ENCODE data around the gene GPR137B.
A peak's percentile ranks its signal among the peaks of the same experiment; 100 is the strongest.
"Not testable (repeated sequence)": the region's sequence is repeated elsewhere in the genome, so short reads cannot be mapped to it uniquely, and the experiment has no call there.

Gene GPR137B

GRCh38 chr1:236142253-236143103, at the start of gene GPR137B:
Gene GPR137B (plus strand): TSS chr1:236142539. CDS start chr1:236142623, 84 bp downstream.
- DNase-seq: no peak

- DNase-seq: no peak
Measured at GRCh38 chr1:236092899-236093298, 49.4 kb upstream of the GPR137B start.

GRCh38 chr1:236095705-236096520, 46.4 kb upstream of the GPR137B start:
- no peak for DNase-seq

GRCh38 chr1:236096660-236097482, 45.5 kb upstream of the GPR137B start:
- not testable (repeated sequence) for DNase-seq

GRCh38 chr1:236098267-236098666, 44.1 kb upstream of the GPR137B start:
- DNase-seq: no peak

- no peak for DNase-seq
Measured at GRCh38 chr1:236099355-236099974, 42.9 kb upstream of the GPR137B start.

- no peak for DNase-seq
Measured at GRCh38 chr1:236100799-236101198, 41.5 kb upstream of the GPR137B start.

- DNase-seq: no peak
Measured at GRCh38 chr1:236101233-236102200, 40.8 kb upstream of the GPR137B start.

GRCh38 chr1:236102611-236103010, 39.7 kb upstream of the GPR137B start:
- no peak for DNase-seq

- DNase-seq: no peak
Measured at GRCh38 chr1:236103059-236103458, 39.3 kb upstream of the GPR137B start.

- peak; percentile 12 for DNase-seq
Measured at GRCh38 chr1:236103646-236104218, 38.6 kb upstream of the GPR137B start.

- DNase-seq: no peak
Measured at GRCh38 chr1:236107121-236107907, 35.0 kb upstream of the GPR137B start.

- no peak for DNase-seq
Measured at GRCh38 chr1:236108027-236108648, 34.2 kb upstream of the GPR137B start.

GRCh38 chr1:236110137-236110536, 32.2 kb upstream of the GPR137B start:
- DNase-seq: no peak

- no peak for DNase-seq
Measured at GRCh38 chr1:236111527-236112331, 30.6 kb upstream of the GPR137B start.

GRCh38 chr1:236112332-236112627, 30.1 kb upstream of the GPR137B start:
- no peak for DNase-seq

GRCh38 chr1:236113324-236114032, 28.9 kb upstream of the GPR137B start:
- no peak for DNase-seq

- DNase-seq: no peak
Measured at GRCh38 chr1:236114076-236114747, 28.1 kb upstream of the GPR137B start.

All from KG1 (cell line).